Ovary (tissue), 3 donors: Measurements from ENCODE around the gene MAOB.

Experiments
- EP300 ChIP-seq: sonication (generic); formaldehyde crosslinking; IDR thresholded peaks from one replicate; pipeline ENCODE4 v1.6.1; 2017; ENCODE audit warnings: antibody characterized with exemption
- POLR2A ChIP-seq: fragments of 450-650 bp; IDR thresholded peaks from one replicate; pipeline ENCODE4 v1.6.1; 2017; ENCODE audit warnings: antibody characterized with exemption, mild to moderate bottlenecking, moderate library complexity
- TF ChIP-seq, protein P1 (sequence below), 3 donors: fragments of 450-650 bp in 2 of 3; fragments of 200-600 bp in 1 of 3; IDR thresholded peaks; one replicate each; pipeline versions ENCODE4 v1.5.1 to v1.8.0; 2016 to 2022; ENCODE audit warnings: antibody characterized with exemption in 3 of 3, mild to moderate bottlenecking in 1 of 3
- donor health status: DM: no; HTN: no; CAD: no.

DNA sequence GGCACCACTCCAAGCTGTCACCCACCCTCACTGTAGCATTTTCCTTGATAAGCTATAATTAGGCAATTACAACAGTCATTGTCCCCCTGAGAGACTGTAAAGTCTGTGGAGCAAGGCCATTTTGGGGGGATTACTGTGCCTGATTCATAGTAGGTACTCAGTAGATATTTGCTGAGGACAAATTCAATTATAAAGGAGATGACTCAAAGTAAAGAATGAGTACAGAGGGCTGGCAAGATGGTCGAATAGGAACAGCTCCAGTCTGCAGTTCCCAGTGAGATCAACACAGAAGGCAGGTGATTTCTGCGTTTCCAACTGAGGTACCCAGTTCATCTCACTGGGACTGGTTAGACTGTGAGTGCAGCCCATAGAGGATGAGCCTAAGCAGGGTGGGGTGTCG lies 42.0 kb downstream of the MAOB start:
- TF ChIP-seq, protein P1, sequence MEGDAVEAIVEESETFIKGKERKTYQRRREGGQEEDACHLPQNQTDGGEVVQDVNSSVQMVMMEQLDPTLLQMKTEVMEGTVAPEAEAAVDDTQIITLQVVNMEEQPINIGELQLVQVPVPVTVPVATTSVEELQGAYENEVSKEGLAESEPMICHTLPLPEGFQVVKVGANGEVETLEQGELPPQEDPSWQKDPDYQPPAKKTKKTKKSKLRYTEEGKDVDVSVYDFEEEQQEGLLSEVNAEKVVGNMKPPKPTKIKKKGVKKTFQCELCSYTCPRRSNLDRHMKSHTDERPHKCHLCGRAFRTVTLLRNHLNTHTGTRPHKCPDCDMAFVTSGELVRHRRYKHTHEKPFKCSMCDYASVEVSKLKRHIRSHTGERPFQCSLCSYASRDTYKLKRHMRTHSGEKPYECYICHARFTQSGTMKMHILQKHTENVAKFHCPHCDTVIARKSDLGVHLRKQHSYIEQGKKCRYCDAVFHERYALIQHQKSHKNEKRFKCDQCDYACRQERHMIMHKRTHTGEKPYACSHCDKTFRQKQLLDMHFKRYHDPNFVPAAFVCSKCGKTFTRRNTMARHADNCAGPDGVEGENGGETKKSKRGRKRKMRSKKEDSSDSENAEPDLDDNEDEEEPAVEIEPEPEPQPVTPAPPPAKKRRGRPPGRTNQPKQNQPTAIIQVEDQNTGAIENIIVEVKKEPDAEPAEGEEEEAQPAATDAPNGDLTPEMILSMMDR (IDR thresholded peaks at IDR 0.05) = no peak
- TF ChIP-seq EP300 (no peak), POLR2A (no peak)
